Inflammatory macrophage treated with lipopolysaccharide for 1 hour (primary cell): Measurements from ENCODE around the gene CX3CL1.
A peak's percentile ranks its signal among the peaks of the same experiment; 100 is the strongest.
"Not testable (repeated sequence)": the region's sequence is repeated elsewhere in the genome, so short reads cannot be mapped to it uniquely, and the experiment has no call there.

ENCODE experiments used
- DNase-seq, 2 donors: peaks; one replicate each; pipeline ENCODE4 v3.0.0-alpha.2; 2020 to 2022

Gene CX3CL1

GRCh38 chr16:57358086-57358420 is 14.2 kb upstream of the CX3CL1 start:
- DNase-seq, result peak; percentile 40 to 91

- DNase-seq, result peak; percentile 69 to 96
Observed at GRCh38 chr16:57358527-57359095, 13.7 kb upstream of the CX3CL1 start, which contains the start of gene CCL22. CCL22 (plus strand) TSS chr16:57358783; CDS start chr16:57358817, 34 bp downstream.

- no peak for DNase-seq
Observed at GRCh38 chr16:57360321-57360935, 11.9 kb upstream of the CX3CL1 start.

- no peak for DNase-seq
Observed at GRCh38 chr16:57361404-57361803, 10.9 kb upstream of the CX3CL1 start.

- DNase-seq, result peak in 1 of 2 donors; percentile 37
Observed at GRCh38 chr16:57364143-57364542, 8.1 kb upstream of the CX3CL1 start.

- DNase-seq, result peak in 1 of 2 donors; percentile 86
Observed at GRCh38 chr16:57366544-57367040, 5.7 kb upstream of the CX3CL1 start.

GRCh38 chr16:57367116-57367752 is 5.1 kb upstream of the CX3CL1 start:
- DNase-seq, result peak in 1 of 2 donors; percentile 68

GRCh38 chr16:57371494-57372371 is 557 bp upstream of the CX3CL1 start:
- DNase-seq, result no peak

- DNase-seq, result no peak
Observed at GRCh38 chr16:57373117-57373947, 1.0 kb downstream of the CX3CL1 start.

- no peak for DNase-seq
Observed at GRCh38 chr16:57374067-57374534, 1.8 kb downstream of the CX3CL1 start.

- not testable (repeated sequence) for DNase-seq
Observed at GRCh38 chr16:57374925-57375465, 2.7 kb downstream of the CX3CL1 start.

GRCh38 chr16:57376313-57376818 is 4.1 kb downstream of the CX3CL1 start:
- no peak for DNase-seq

- DNase-seq, result peak; percentile 45 to 59
Observed at GRCh38 chr16:57377080-57377841, 5.0 kb downstream of the CX3CL1 start.

- DNase-seq, result no peak
Observed at GRCh38 chr16:57379579-57379978, 7.3 kb downstream of the CX3CL1 start.

- DNase-seq, result no peak
Observed at GRCh38 chr16:57380671-57381462, 8.6 kb downstream of the CX3CL1 start.

- DNase-seq, result no peak
Observed at GRCh38 chr16:57381791-57382534, 9.7 kb downstream of the CX3CL1 start.

GRCh38 chr16:57382535-57383275 is 10.4 kb downstream of the CX3CL1 start:
- no peak for DNase-seq
